Hepatocyte (in vitro differentiated cells): Measurements from ENCODE around the gene LCMT1. TPM values are rescaled to one million over a fixed set of nuclear protein-coding genes. Genes with fewer than 3 reads are reported as not detected.

ENCODE experiments used
- DNase-seq: peaks from one replicate; pipeline ENCODE4 v3.0.0-alpha.2; 2016; ENCODE audit warnings: low spot score
- H2AFZ ChIP-seq: fragments of 200-600 bp; sonication (generic); 2 replicates; pipeline ENCODE4 v1.6.0; 2016; ENCODE audit warnings: antibody characterized with exemption, mild to moderate bottlenecking
- H3K27ac ChIP-seq: fragments of 200-600 bp; sonication (generic); 2 replicates; pipeline ENCODE4 v1.5.1; 2016; ENCODE audit warnings: mild to moderate bottlenecking
- H3K27me3 ChIP-seq: fragments of 200-600 bp; sonication (generic); 2 replicates; pipeline ENCODE4 v1.6.1; 2016
- H3K36me3 ChIP-seq: fragments of 200-600 bp; sonication (generic); replicated peaks from 2 replicates; pipeline ENCODE4 v1.5.1; 2016; ENCODE audit warnings: low read depth; ENCODE audit not compliant: insufficient read depth
- H3K4me1 ChIP-seq: fragments of 200-600 bp; sonication (generic); 2 replicates; pipeline ENCODE4 v1.5.1; 2016; ENCODE audit warnings: mild to moderate bottlenecking, moderate library complexity; ENCODE audit not compliant: insufficient read depth
- H3K4me2 ChIP-seq: fragments of 200-600 bp; sonication (generic); 2 replicates; pipeline ENCODE4 v1.6.0; 2016
- H3K4me3 ChIP-seq: fragments of 200-600 bp; sonication (generic); 2 replicates; pipeline ENCODE4 v1.5.1; 2016; ENCODE audit warnings: mild to moderate bottlenecking
- H3K79me2 ChIP-seq: fragments of 200-600 bp; sonication (generic); 2 replicates; pipeline ENCODE4 v1.6.0; 2017; ENCODE audit warnings: mild to moderate bottlenecking
- H3K9me2 ChIP-seq: fragments of 200-600 bp; sonication (generic); replicated peaks from 2 replicates; pipeline ENCODE4 v1.6.0; 2017; ENCODE audit warnings: mild to moderate bottlenecking; ENCODE audit not compliant: insufficient read depth
- H3K9me3 ChIP-seq: fragments of 200-600 bp; sonication (generic); 2 replicates; pipeline ENCODE4 v1.5.1; 2016; ENCODE audit warnings: low read depth, mild to moderate bottlenecking
- H4K20me1 ChIP-seq: fragments of 200-600 bp; sonication (generic); 2 replicates; pipeline ENCODE4 v1.6.0; 2016; ENCODE audit warnings: mild to moderate bottlenecking; ENCODE audit not compliant: insufficient read depth, poor library complexity, severe bottlenecking
- EZH2 ChIP-seq: fragments of 200-600 bp; sonication (generic); IDR thresholded peaks from 2 replicates; pipeline ENCODE4 v1.6.1; 2016; ENCODE audit warnings: antibody characterized with exemption, mild to moderate bottlenecking, borderline replicate concordance
- EZH2phosphoT487 ChIP-seq: fragments of 200-600 bp; sonication (generic); IDR thresholded peaks from one replicate; pipeline ENCODE4 v1.6.1; 2018; ENCODE audit warnings: antibody characterized with exemption, mild to moderate bottlenecking, low read depth, moderate library complexity; ENCODE audit not compliant: unreplicated experiment, severe bottlenecking
- WGBS: methylation state at CpG from one replicate; pipeline ENCODE4 v1.1.6; 2016; ENCODE audit warnings: low lambda C conversion rate; ENCODE audit errors: missing lambda C conversion rate; 5-methylcytosine and 5-hydroxymethylcytosine counted together
- polyA plus RNA-seq: library from polyadenylated mRNA; unstranded; fragments of >200 nt; fragmentation: Nextera tagmentation; extraction: Ambion mirVana; gene quantifications from 2 replicates; pipeline ENCODE4 v1.2.1, GENCODE V29; 2016
- total RNA-seq: library from RNA; depleted of rRNA; stranded (reverse); fragments of >200 nt; gene quantifications from 2 replicates; pipeline ENCODE4 v1.2.3, GENCODE V29; 2014
- TF ChIP-seq, protein P1 (sequence below): fragments of 200-600 bp; sonication (generic); IDR thresholded peaks from 2 replicates; pipeline ENCODE4 v1.5.1; 2016; ENCODE audit warnings: antibody characterized with exemption, mild to moderate bottlenecking; ENCODE audit not compliant: poor library complexity

The LCMT1 gene
- total and polyA plus RNA-seq, 2 experiments from 2014 or later = 33.0 to 47.7 TPM

DNA sequence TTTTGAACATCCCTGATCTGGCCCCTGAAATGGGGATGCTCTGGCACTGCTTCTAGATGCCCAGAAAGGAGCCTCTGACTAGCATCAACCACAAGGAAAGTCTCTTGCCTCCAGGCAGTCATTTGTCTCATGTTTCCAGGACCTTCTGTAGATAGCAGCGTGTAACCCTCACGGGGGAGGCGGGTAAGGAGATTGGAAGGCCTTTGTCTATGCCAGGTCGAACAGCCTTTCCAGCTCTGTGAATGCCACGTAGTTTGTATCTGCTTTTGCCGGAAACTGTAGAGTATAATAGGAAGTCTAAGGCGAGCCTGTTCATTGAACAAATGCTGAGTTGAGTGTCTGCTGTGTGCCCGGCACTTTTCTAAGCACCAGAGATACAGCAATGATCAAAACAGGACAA lies 61.3 kb downstream of the LCMT1 start:
- 87% methylated on average over 8 of the region's 8 CpGs for WGBS
- H3K9me2 ChIP-seq = no peaks in the 10 kb centered on the region
- H3K4me3 ChIP-seq = no peak overlapping the region
- H3K4me1 ChIP-seq = no peaks in the 10 kb centered on the region
- no peak overlapping the region for H2AFZ ChIP-seq
- no peaks in the 10 kb centered on the region for H4K20me1 ChIP-seq
- no peaks in the 10 kb centered on the region for H3K79me2 ChIP-seq
- no peaks in the 10 kb centered on the region for H3K36me3 ChIP-seq
- H3K9me3 ChIP-seq = no peaks in the 10 kb centered on the region
- H3K27ac ChIP-seq = no peak overlapping the region
- TF ChIP-seq EZH2 = no peak
- TF ChIP-seq, protein P1, sequence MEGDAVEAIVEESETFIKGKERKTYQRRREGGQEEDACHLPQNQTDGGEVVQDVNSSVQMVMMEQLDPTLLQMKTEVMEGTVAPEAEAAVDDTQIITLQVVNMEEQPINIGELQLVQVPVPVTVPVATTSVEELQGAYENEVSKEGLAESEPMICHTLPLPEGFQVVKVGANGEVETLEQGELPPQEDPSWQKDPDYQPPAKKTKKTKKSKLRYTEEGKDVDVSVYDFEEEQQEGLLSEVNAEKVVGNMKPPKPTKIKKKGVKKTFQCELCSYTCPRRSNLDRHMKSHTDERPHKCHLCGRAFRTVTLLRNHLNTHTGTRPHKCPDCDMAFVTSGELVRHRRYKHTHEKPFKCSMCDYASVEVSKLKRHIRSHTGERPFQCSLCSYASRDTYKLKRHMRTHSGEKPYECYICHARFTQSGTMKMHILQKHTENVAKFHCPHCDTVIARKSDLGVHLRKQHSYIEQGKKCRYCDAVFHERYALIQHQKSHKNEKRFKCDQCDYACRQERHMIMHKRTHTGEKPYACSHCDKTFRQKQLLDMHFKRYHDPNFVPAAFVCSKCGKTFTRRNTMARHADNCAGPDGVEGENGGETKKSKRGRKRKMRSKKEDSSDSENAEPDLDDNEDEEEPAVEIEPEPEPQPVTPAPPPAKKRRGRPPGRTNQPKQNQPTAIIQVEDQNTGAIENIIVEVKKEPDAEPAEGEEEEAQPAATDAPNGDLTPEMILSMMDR = no peak
- no peaks in the 10 kb centered on the region for H3K27me3 ChIP-seq
- no peak overlapping the region for H3K4me2 ChIP-seq
- no peak for DNase-seq

DNA sequence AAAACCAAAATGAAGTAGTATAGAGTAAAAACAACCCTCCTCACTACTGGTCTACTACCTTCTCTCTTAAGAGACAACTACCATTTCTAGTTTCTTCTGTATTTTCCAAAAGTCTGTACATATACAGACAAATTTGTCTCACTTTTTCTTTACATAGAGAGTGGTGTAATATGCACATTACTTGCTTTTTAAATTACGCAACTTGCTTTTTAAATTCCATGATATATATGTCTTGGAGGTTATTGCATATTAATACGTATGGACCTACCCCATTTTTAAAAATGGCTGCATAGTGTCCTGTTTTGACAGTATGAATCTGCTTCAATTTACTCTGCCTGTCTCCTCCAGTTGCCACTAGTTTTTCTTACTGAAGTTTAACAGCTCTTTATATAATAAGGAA lies 62.7 kb downstream of the LCMT1 start:
- TF ChIP-seq, protein P1 = no peak
- TF ChIP-seq EZH2phosphoT487 (no peak), EZH2 (no peak)
- Histone ChIP-seq H3K9me2 (no peaks in the 10 kb centered on the region), H3K4me1 (no peaks in the 10 kb centered on the region), H4K20me1 (no peaks in the 10 kb centered on the region), H3K36me3 (no peaks in the 10 kb centered on the region), H3K9me3 (no peaks in the 10 kb centered on the region), H3K4me2 (no peak overlapping the region), H3K27ac (no peak overlapping the region), H3K4me3 (no peak overlapping the region), H3K79me2 (no peaks in the 10 kb centered on the region), H3K27me3 (no peaks in the 10 kb centered on the region), H2AFZ (no peak overlapping the region)
- DNase-seq = no peak
- WGBS = 98% methylated on average over 2 of the region's 2 CpGs

DNA sequence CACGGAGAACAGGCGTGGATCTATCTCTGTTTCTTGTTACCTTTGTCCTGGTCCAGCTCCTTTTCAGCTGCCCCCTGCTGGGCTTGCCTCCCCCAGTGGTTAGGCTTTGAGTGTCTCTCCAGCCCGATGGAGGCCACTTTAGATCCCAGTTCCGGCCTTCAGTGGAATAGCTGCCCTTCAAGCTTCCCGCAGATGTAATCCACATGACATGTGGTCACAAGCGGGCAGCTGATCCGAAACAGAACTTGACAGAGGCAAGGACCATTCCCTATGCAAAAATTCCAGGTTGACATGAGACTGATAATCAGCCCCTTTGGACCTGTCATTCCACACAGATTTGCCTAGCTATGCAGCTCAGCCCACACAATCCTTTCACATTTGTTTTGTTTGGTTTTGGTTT lies 64.6 kb downstream of the LCMT1 start:
- Histone ChIP-seq H2AFZ (no peak overlapping the region), H3K4me1 (no peaks in the 10 kb centered on the region), H3K9me3 (no peaks in the 10 kb centered on the region), H3K27ac (no peak overlapping the region), H3K36me3 (no peaks in the 10 kb centered on the region), H3K27me3 (no peaks in the 10 kb centered on the region), H3K79me2 (no peaks in the 10 kb centered on the region), H3K9me2 (no peaks in the 10 kb centered on the region), H3K4me3 (no peak overlapping the region), H3K4me2 (no peak overlapping the region), H4K20me1 (no peaks in the 10 kb centered on the region)
- 85% methylated on average over 7 of the region's 7 CpGs for WGBS
- no peak for DNase-seq
- TF ChIP-seq, protein P1 = no peak
- no peak for TF ChIP-seq EZH2phosphoT487
- no peak for TF ChIP-seq EZH2

DNA sequence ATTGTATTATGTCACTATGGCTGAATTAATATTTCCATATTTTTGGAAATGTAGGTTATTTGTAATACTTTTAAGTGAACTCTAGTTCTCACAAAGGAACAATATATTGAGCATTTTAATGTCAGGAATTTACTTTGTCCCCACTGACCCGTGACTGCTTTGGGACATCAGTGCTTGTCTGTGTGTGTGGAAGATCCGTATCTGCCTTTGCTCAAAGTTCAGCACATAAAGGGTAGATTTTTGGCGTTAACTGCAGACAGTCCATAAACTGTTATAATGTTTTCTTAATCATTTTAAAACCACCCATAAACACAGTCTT lies 65.9 kb downstream of the LCMT1 start:
- Histone ChIP-seq H3K9me2 (no peaks in the 10 kb centered on the region), H3K9me3 (no peaks in the 10 kb centered on the region), H3K4me2 (no peak overlapping the region), H3K36me3 (no peaks in the 10 kb centered on the region), H3K79me2 (no peaks in the 10 kb centered on the region), H3K4me1 (no peaks in the 10 kb centered on the region), H4K20me1 (no peaks in the 10 kb centered on the region), H2AFZ (no peak overlapping the region), H3K27ac (peak overlapping the region; percentile 75), H3K4me3 (no peak overlapping the region), H3K27me3 (no peaks in the 10 kb centered on the region)
- whole genome bisulfite sequencing = 46% methylated on average over 3 of the region's 3 CpGs
- TF ChIP-seq, protein P1 = no peak
- TF ChIP-seq EZH2 (no peak), EZH2phosphoT487 (no peak)
- peak; percentile 26 for DNase-seq
